ENCODE measurements around the gene PIM2.

- no peak for TF ChIP-seq CTCF (IDR thresholded peaks at IDR 0.05 in 4 of 5, conservative IDR thresholded peaks at IDR 0.05 in 1 of 5)
- no peak for TF ChIP-seq POLR2A (IDR thresholded peaks at IDR 0.05)
Measured at GRCh38 chrX:48948589-48948988, 29.8 kb upstream of the PIM2 start.
